Peyer's patch (tissue), 4 donors: ENCODE measurements around the gene NPLOC4.
"Not testable (repeated sequence)": the region's sequence is repeated elsewhere in the genome, so short reads cannot be mapped to it uniquely, and the experiment has no call there.

Source experiments
- CTCF ChIP-seq, 6 experiments: fragments of 450-650 bp in 4 of 6; fragments of 200-600 bp in 2 of 6; sonication (generic) in 1 of 6; IDR thresholded peaks; one replicate each; pipeline ENCODE4 v1.5.1; 2017 to 2019; ENCODE audit warnings: antibody characterized with exemption in 6 of 6, mild to moderate bottlenecking in 3 of 6, moderate library complexity in 1 of 6
- POLR2A ChIP-seq, 2 donors: fragments of 450-650 bp; IDR thresholded peaks; one replicate each; pipeline ENCODE4 v1.5.1; 2017; ENCODE audit warnings: antibody characterized with exemption in 2 of 2, mild to moderate bottlenecking in 2 of 2, moderate library complexity in 2 of 2

- not testable (repeated sequence) for TF ChIP-seq CTCF, POLR2A (IDR thresholded peaks at IDR 0.05)
Measured at GRCh38 chr17:81584771-81585170, 52.1 kb downstream of the NPLOC4 start.
